ENCODE results near the gene XPR1.

DNA sequence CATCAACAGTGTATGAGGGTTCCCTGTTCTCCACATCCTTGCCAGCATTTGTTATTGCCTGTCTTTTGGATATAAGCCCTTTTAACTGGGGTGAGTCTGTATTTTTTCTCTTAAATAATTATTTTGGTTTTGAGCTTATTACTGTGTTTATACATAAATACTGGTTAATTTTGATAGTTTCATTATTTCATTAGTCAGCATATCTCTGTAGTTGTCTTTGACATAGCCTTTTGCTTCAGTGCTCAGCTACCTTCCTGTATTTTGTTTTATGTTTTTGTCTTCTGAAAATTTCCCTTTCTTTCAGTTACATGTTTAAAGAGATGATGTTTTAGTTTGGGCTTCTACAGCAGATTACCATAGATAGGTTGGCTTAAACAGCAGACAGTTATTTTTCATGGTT is 138.1 kb downstream of the XPR1 start:
- TF ChIP-seq CTCF (IDR thresholded peaks at IDR 0.05; ENCODE audit: extremely low read depth in 1 of 2, insufficient read depth in 1 of 2, low read depth in 1 of 2, low read length in 2 of 2) = no peak
- no peak for TF ChIP-seq POLR2AphosphoS5 (IDR thresholded peaks at IDR 0.05; ENCODE audit: insufficient read depth, low read depth, low read length)
- no peak for TF ChIP-seq POLR2A (IDR thresholded peaks at IDR 0.05; ENCODE audit: low read depth, low read length)

Measured in endothelial cell of umbilical vein (primary cell).